ENCODE data around the gene CPLANE2. TPM values are rescaled to one million over a fixed set of nuclear protein-coding genes. Genes with fewer than 3 reads are reported as not detected.

The CPLANE2 gene
- total and polyA plus RNA-seq, 4 donors, result 12.1 to 14.3 (median 12.8) TPM

GRCh38 chr1:16205334-16205671 is 31.7 kb downstream of the CPLANE2 start:
- Histone ChIP-seq H3K27ac (ENCODE audit: low read depth, low read length) (no peak overlapping the region), H3K4me1 (ENCODE audit: control insufficient read depth, insufficient read depth, low read length) (peaks cover 37% of the 10 kb centered on the region), H3K27me3 (ENCODE audit: control insufficient read depth, insufficient read depth, low read length) (no peaks in the 10 kb centered on the region), H3K4me3 (ENCODE audit: low read depth, low read length) (no peak overlapping the region), H3K36me3 (ENCODE audit: control insufficient read depth, insufficient read depth, low read length) (peaks cover 5% of the 10 kb centered on the region), H3K9me3 (ENCODE audit: control insufficient read depth, insufficient read depth, low read length) (no peaks in the 10 kb centered on the region)
- WGBS (ENCODE audit: insufficient coverage), result 94% methylated on average over 10 of the region's 11 CpGs
- no peak for DNase-seq (ENCODE audit: low read depth in 4 of 6, low spot score in 6 of 6)

DNA sequence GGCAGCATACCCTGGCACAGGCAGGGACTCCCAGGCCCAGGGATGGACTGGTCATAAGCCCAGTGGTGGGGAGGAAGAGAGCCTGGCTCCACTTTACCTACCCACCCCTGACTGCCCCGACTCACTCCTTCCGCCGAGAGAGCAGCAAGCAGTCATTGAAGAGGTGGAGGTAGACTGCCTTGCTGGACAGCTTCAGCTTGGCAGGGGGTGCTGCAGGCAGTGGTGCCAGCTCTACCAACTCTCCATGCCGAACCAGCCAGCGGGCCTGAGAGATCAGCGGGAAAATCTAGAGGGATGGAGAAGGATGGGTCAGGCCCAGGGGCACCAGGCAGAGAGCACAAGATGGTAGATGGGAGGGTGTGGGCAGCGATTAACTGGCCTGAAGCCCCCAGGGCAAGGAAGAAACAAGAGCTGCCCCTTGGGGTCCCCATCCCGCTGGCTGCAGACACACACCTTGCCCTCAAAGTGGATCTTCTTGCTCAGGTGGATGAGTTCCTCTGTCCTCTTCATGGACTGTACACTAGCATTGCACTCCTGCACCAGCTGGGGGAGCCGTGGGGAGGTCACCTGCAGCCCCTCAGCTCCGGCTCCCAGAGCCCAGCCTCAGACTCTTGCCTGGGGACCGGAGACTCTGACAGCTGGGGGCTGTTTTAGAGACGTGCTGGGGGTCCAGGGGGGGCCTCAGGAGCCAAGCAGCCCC is 32.2 kb downstream of the CPLANE2 start:
- Histone ChIP-seq H3K4me3 (ENCODE audit: low read depth, low read length) (no peak overlapping the region), H3K36me3 (ENCODE audit: control insufficient read depth, insufficient read depth, low read length) (peaks cover 5% of the 10 kb centered on the region), H3K27me3 (ENCODE audit: control insufficient read depth, insufficient read depth, low read length) (no peaks in the 10 kb centered on the region), H3K27ac (ENCODE audit: low read depth, low read length) (no peak overlapping the region), H3K4me1 (ENCODE audit: control insufficient read depth, insufficient read depth, low read length) (peaks cover 32% of the 10 kb centered on the region), H3K9me3 (ENCODE audit: control insufficient read depth, insufficient read depth, low read length) (no peaks in the 10 kb centered on the region)
- 75% methylated on average over 9 of the region's 12 CpGs for WGBS (ENCODE audit: insufficient coverage)
- DNase-seq (ENCODE audit: low read depth in 4 of 6, low spot score in 6 of 6), result no peak

- H3K9me3 ChIP-seq (ENCODE audit: control insufficient read depth, insufficient read depth, low read length), result no peaks in the 10 kb centered on the region
- no peaks in the 10 kb centered on the region for H3K27me3 ChIP-seq (ENCODE audit: control insufficient read depth, insufficient read depth, low read length)
- peaks cover 5% of the 10 kb centered on the region for H3K36me3 ChIP-seq (ENCODE audit: control insufficient read depth, insufficient read depth, low read length)
- no peak overlapping the region for H3K4me3 ChIP-seq (ENCODE audit: low read depth, low read length)
- peaks cover 29% of the 10 kb centered on the region for H3K4me1 ChIP-seq (ENCODE audit: control insufficient read depth, insufficient read depth, low read length)
- DNase-seq (ENCODE audit: low read depth in 4 of 6, low spot score in 6 of 6), result no peak
- no peak overlapping the region for H3K27ac ChIP-seq (ENCODE audit: low read depth, low read length)
- WGBS (ENCODE audit: insufficient coverage), result 100% methylated on average over 2 of the region's 2 CpGs
These were observed 32.8 kb downstream of the CPLANE2 start for GRCh38 chr1:16204216-16204615.

- no peak overlapping the region for H3K27ac ChIP-seq (ENCODE audit: low read depth, low read length)
- H3K36me3 ChIP-seq (ENCODE audit: control insufficient read depth, insufficient read depth, low read length), result peaks cover 5% of the 10 kb centered on the region
- peaks cover 25% of the 10 kb centered on the region for H3K4me1 ChIP-seq (ENCODE audit: control insufficient read depth, insufficient read depth, low read length)
- 50% methylated on average over 2 of the region's 3 CpGs for WGBS (ENCODE audit: insufficient coverage)
- H3K4me3 ChIP-seq (ENCODE audit: low read depth, low read length), result no peak overlapping the region
- H3K27me3 ChIP-seq (ENCODE audit: control insufficient read depth, insufficient read depth, low read length), result no peaks in the 10 kb centered on the region
- no peak for DNase-seq (ENCODE audit: low read depth in 4 of 6, low spot score in 6 of 6)
- H3K9me3 ChIP-seq (ENCODE audit: control insufficient read depth, insufficient read depth, low read length), result no peaks in the 10 kb centered on the region
These were observed 33.4 kb downstream of the CPLANE2 start for GRCh38 chr1:16203550-16203949.

DNA sequence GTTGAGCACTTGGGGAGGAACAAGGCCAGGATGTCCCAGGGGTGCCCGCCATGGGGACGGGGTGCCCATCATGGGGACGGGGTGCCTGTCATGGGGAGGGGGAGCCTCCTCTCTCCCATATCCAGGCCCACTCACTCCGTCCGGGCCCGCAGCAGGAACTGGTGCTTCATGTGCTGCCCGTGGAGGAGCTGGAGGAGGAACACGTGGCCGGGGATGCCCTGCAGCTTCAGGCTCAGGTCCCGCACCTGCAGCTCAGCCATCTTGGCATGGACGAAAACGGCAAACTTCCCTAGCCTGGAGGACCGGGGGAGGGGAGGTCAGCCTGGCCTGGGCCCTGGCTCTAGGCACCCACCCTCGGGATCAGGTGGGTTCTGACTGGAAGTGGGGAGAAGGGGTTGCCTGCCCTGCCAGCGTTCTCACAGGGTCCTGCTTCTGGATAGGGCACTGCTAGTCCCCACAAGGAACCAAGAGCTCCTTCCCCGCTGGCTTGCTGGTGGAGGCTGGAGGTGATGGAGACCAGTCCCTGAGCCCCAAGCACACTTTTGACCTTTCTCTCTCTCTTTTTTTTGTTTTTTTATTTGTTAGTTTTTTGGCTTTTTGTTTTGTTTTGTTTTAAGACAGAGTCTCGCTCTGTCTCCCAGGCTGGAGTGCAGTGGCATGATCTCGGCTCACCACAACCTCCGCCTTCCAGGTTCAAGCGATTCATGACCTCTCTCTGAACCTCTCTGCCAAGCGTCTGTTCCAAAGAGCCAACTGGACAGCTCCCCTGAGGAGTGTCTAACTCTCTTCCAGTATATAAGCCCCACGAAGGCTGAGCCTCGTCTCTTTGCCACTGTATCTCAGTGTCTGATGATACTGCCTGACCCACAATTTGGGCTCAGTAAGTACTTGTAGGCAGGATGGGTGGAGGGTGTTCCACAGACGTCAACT is 34.4 kb downstream of the CPLANE2 start:
- H3K9me3 ChIP-seq (ENCODE audit: control insufficient read depth, insufficient read depth, low read length), result no peaks in the 10 kb centered on the region
- peaks cover 5% of the 10 kb centered on the region for H3K36me3 ChIP-seq (ENCODE audit: control insufficient read depth, insufficient read depth, low read length)
- H3K27ac ChIP-seq (ENCODE audit: low read depth, low read length), result no peak overlapping the region
- no peak overlapping the region for H3K4me3 ChIP-seq (ENCODE audit: low read depth, low read length)
- H3K4me1 ChIP-seq (ENCODE audit: control insufficient read depth, insufficient read depth, low read length), result peaks cover 15% of the 10 kb centered on the region
- no peak for DNase-seq (ENCODE audit: low read depth in 4 of 6, low spot score in 6 of 6)
- no peaks in the 10 kb centered on the region for H3K27me3 ChIP-seq (ENCODE audit: control insufficient read depth, insufficient read depth, low read length)
- 91% methylated on average over 16 of the region's 24 CpGs for WGBS (ENCODE audit: insufficient coverage)

GRCh38 chr1:16199700-16200099 is 37.3 kb downstream of the CPLANE2 start:
- DNase-seq (ENCODE audit: low read depth in 4 of 6, low spot score in 6 of 6), result no peak
- H3K27me3 ChIP-seq (ENCODE audit: control insufficient read depth, insufficient read depth, low read length), result no peaks in the 10 kb centered on the region
- WGBS (ENCODE audit: insufficient coverage), result 71% methylated on average over 4 of the region's 4 CpGs
- H3K36me3 ChIP-seq (ENCODE audit: control insufficient read depth, insufficient read depth, low read length), result peaks cover 5% of the 10 kb centered on the region
- H3K4me3 ChIP-seq (ENCODE audit: low read depth, low read length), result no peak overlapping the region
- H3K4me1 ChIP-seq (ENCODE audit: control insufficient read depth, insufficient read depth, low read length), result no peaks in the 10 kb centered on the region
- H3K27ac ChIP-seq (ENCODE audit: low read depth, low read length), result no peak overlapping the region
- H3K9me3 ChIP-seq (ENCODE audit: control insufficient read depth, insufficient read depth, low read length), result peaks cover 1% of the 10 kb centered on the region

DNA sequence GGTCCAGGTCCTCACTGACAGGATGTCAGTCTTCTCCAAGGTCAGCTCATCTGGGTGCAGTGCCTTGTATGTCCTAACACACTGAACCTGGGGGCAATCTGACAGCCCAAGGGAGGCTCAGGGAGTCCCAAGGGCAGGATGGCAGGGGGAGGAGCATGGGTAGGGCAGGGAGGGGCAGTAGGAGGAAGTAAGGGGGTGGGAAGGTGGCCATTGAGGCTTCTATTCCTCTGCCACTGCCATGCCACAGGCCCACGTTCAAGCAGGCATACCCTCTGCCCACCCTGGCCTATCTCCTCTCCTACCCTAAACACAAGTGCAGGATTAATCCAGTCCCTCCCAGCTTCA is 37.9 kb downstream of the CPLANE2 start:
- H3K27ac ChIP-seq (ENCODE audit: low read depth, low read length), result no peak overlapping the region
- no peak for DNase-seq (ENCODE audit: low read depth in 4 of 6, low spot score in 6 of 6)
- H3K36me3 ChIP-seq (ENCODE audit: control insufficient read depth, insufficient read depth, low read length), result peaks cover 5% of the 10 kb centered on the region
- H3K4me3 ChIP-seq (ENCODE audit: low read depth, low read length), result no peak overlapping the region
- peaks cover 1% of the 10 kb centered on the region for H3K9me3 ChIP-seq (ENCODE audit: control insufficient read depth, insufficient read depth, low read length)
- 91% methylated on average over 1 of the region's 1 CpG for WGBS (ENCODE audit: insufficient coverage)
- H3K4me1 ChIP-seq (ENCODE audit: control insufficient read depth, insufficient read depth, low read length), result no peaks in the 10 kb centered on the region
- H3K27me3 ChIP-seq (ENCODE audit: control insufficient read depth, insufficient read depth, low read length), result no peaks in the 10 kb centered on the region

GRCh38 chr1:16198444-16199156 is 38.4 kb downstream of the CPLANE2 start:
- DNase-seq (ENCODE audit: low read depth in 4 of 6, low spot score in 6 of 6), result no peak
- no peak overlapping the region for H3K4me3 ChIP-seq (ENCODE audit: low read depth, low read length)
- 95% methylated on average over 8 of the region's 8 CpGs for WGBS (ENCODE audit: insufficient coverage)
- H3K27me3 ChIP-seq (ENCODE audit: control insufficient read depth, insufficient read depth, low read length), result no peaks in the 10 kb centered on the region
- H3K4me1 ChIP-seq (ENCODE audit: control insufficient read depth, insufficient read depth, low read length), result no peaks in the 10 kb centered on the region
- peaks cover 5% of the 10 kb centered on the region for H3K36me3 ChIP-seq (ENCODE audit: control insufficient read depth, insufficient read depth, low read length)
- no peak overlapping the region for H3K27ac ChIP-seq (ENCODE audit: low read depth, low read length)
- peaks cover 1% of the 10 kb centered on the region for H3K9me3 ChIP-seq (ENCODE audit: control insufficient read depth, insufficient read depth, low read length)

- no CpG with 5 or more reads among the region's 3 CpGs for WGBS (ENCODE audit: insufficient coverage)
- Histone ChIP-seq H3K4me1 (ENCODE audit: control insufficient read depth, insufficient read depth, low read length) (peaks cover 4% of the 10 kb centered on the region), H3K4me3 (ENCODE audit: low read depth, low read length) (no peak overlapping the region), H3K9me3 (ENCODE audit: control insufficient read depth, insufficient read depth, low read length) (peaks cover 1% of the 10 kb centered on the region), H3K27me3 (ENCODE audit: control insufficient read depth, insufficient read depth, low read length) (no peaks in the 10 kb centered on the region), H3K36me3 (ENCODE audit: control insufficient read depth, insufficient read depth, low read length) (no peaks in the 10 kb centered on the region), H3K27ac (ENCODE audit: low read depth, low read length) (no peak overlapping the region)
- no peak for DNase-seq (ENCODE audit: low read depth in 4 of 6, low spot score in 6 of 6)
These were observed 40.1 kb downstream of the CPLANE2 start for GRCh38 chr1:16196874-16197273.

All from spinal cord (tissue), 10 donors.